SK-N-SH (cell line): ENCODE results near the gene CRACR2B. TPM values are rescaled to one million over a fixed set of nuclear protein-coding genes. Genes with fewer than 3 reads are reported as not detected.
A peak's percentile ranks its signal among the peaks of the same experiment; 100 is the strongest.

Experiments
- CTCF ChIA-PET: fragments of 300-600, 350-600 bp; formaldehyde crosslinking; extraction: SDS; loops from one replicate; lab custom pipeline; 2021; lab: Yijun Ruan, JAX
- POLR2A ChIA-PET: fragments of 350-600 bp; sonication (Branson Sonifier 250); formaldehyde crosslinking; extraction: SDS; loops from one replicate; lab custom pipeline; 2020; ENCODE audit warnings: antibody characterized with exemption, inconsistent platforms; lab: Yijun Ruan, JAX
- DNase-seq: peaks from one replicate; pipeline ENCODE4 v3.0.0; 2012
- H2AFZ ChIP-seq: fragments of 200-600 bp; sonication (generic); 2 replicates; pipeline ENCODE4 v1.8.1; 2016; ENCODE audit warnings: antibody characterized with exemption, mild to moderate bottlenecking, low read depth
- H3F3A ChIP-seq: fragments of 200-600 bp; sonication (generic); replicated peaks from 2 replicates; pipeline ENCODE3; 2016; ENCODE audit warnings: antibody characterized with exemption, mild to moderate bottlenecking; ENCODE audit not compliant: insufficient read depth
- H3K27ac ChIP-seq, 2 experiments: fragments of 200-500 bp in 1 of 2; fragments of 200-600 bp in 1 of 2; sonication (Bioruptor generic) in 1 of 2; sonication (generic), shearing (Covaris generic) in 1 of 2; 2 replicates each; pipeline versions ENCODE4 v1.5.1 to v1.6.1; 2014 to 2016; ENCODE audit warnings: low read depth in 2 of 2, inconsistent platforms in 1 of 2, low read length in 1 of 2, mild to moderate bottlenecking in 1 of 2, mixed read lengths in 1 of 2
- H3K27me3 ChIP-seq: fragments of 200-600 bp; sonication (generic), shearing (Covaris generic); 2 replicates; pipeline ENCODE4 v1.6.1; 2016; ENCODE audit warnings: mixed run types; ENCODE audit not compliant: insufficient read depth
- H3K36me3 ChIP-seq, 2 experiments: fragments of 200-500 bp in 1 of 2; fragments of 200-600 bp in 1 of 2; sonication (Bioruptor generic) in 1 of 2; sonication (generic) in 1 of 2; replicated peaks in 1 of 2; 2 replicates each; pipeline versions ENCODE3 to v1.5.1; 2014 to 2016; ENCODE audit warnings: low read length in 1 of 2, mild to moderate bottlenecking in 1 of 2; ENCODE audit not compliant: insufficient read depth in 2 of 2, control insufficient read depth in 1 of 2
- H3K4me1 ChIP-seq, 2 experiments: fragments of 200-500 bp in 1 of 2; fragments of 200-600 bp in 1 of 2; sonication (Bioruptor generic) in 1 of 2; sonication (generic), shearing (Covaris generic) in 1 of 2; 2 replicates each; pipeline versions ENCODE4 v1.5.1 to v1.6.1; 2014 to 2016; ENCODE audit warnings: low read depth in 1 of 2, low read length in 1 of 2, mixed run types in 1 of 2; ENCODE audit not compliant: insufficient read depth in 2 of 2, control insufficient read depth in 1 of 2
- H3K4me2 ChIP-seq: fragments of 200-600 bp; sonication (generic), shearing (Covaris generic); 2 replicates; pipeline ENCODE4 v1.6.1; 2017; ENCODE audit warnings: mixed run types
- H3K4me3 ChIP-seq, 2 experiments: fragments of 200-500 bp in 1 of 2; fragments of 200-600 bp in 1 of 2; sonication (Bioruptor generic) in 1 of 2; sonication (generic), shearing (Covaris generic) in 1 of 2; 2 replicates each; pipeline versions ENCODE4 v1.5.1 to v1.8.1; 2014 to 2016; ENCODE audit warnings: low read depth in 2 of 2, inconsistent platforms in 1 of 2, low read length in 1 of 2, mild to moderate bottlenecking in 1 of 2, mixed read lengths in 1 of 2, moderate library complexity in 1 of 2
- H3K79me2 ChIP-seq: fragments of 200-600 bp; sonication (generic); 2 replicates; pipeline ENCODE4 v1.8.1; 2017; ENCODE audit warnings: mild to moderate bottlenecking; ENCODE audit not compliant: insufficient read depth
- H3K9ac ChIP-seq: fragments of 200-600 bp; sonication (generic); 2 replicates; pipeline ENCODE4 v1.6.1; 2017; ENCODE audit warnings: mixed run types
- H3K9me2 ChIP-seq: fragments of 200-600 bp; sonication (generic); 2 replicates; pipeline ENCODE4 v1.6.1; 2017; ENCODE audit warnings: mixed run types
- H3K9me3 ChIP-seq: fragments of 200-600 bp; sonication (generic); 2 replicates; pipeline ENCODE4 v1.6.1; 2017; ENCODE audit warnings: mixed run types, mild to moderate bottlenecking, moderate library complexity
- H4K20me1 ChIP-seq: fragments of 200-600 bp; sonication (generic); 2 replicates; pipeline ENCODE4 v1.6.1; 2017; ENCODE audit warnings: mild to moderate bottlenecking, mixed run types; ENCODE audit not compliant: insufficient read depth
- EP300 ChIP-seq, 2 experiments: IDR thresholded peaks; 2 replicates each; pipeline versions ENCODE4 v1.4.0 to v1.6.1; 2012; ENCODE audit warnings: borderline replicate concordance in 1 of 2, low read depth in 1 of 2, low read length in 1 of 2
- EZH2phosphoT487 ChIP-seq: fragments of 200-600 bp; sonication (generic); IDR thresholded peaks from 2 replicates; pipeline ENCODE4 v1.6.1; 2017; ENCODE audit warnings: low read depth, mixed run types, mild to moderate bottlenecking, antibody characterized with exemption, moderate library complexity, borderline replicate concordance
- FOSL2 ChIP-seq: IDR thresholded peaks from 2 replicates; pipeline ENCODE4 v1.4.0; 2012; ENCODE audit warnings: low read depth, mild to moderate bottlenecking, moderate library complexity, borderline replicate concordance
- FOXM1 ChIP-seq: IDR thresholded peaks from 2 replicates; pipeline ENCODE4 v1.4.0; 2012; ENCODE audit warnings: low read depth, mild to moderate bottlenecking
- GATA2 ChIP-seq: sonication (generic); formaldehyde crosslinking; IDR thresholded peaks from 2 replicates; pipeline ENCODE4 v1.5.0; 2020; ENCODE audit warnings: mild to moderate bottlenecking, missing genetic modification reagents
- NRF1 ChIP-seq: IDR thresholded peaks from 2 replicates; pipeline ENCODE4 v1.6.1; 2012; ENCODE audit warnings: low read depth, mild to moderate bottlenecking, low read length
- RAD21 ChIP-seq: IDR thresholded peaks from 2 replicates; pipeline ENCODE4 v1.6.1; 2012; ENCODE audit warnings: mild to moderate bottlenecking, low read length
- RXRA ChIP-seq: IDR thresholded peaks from 2 replicates; pipeline ENCODE4 v1.4.0; 2012; ENCODE audit warnings: low read depth, mild to moderate bottlenecking, borderline replicate concordance
- SIN3A ChIP-seq: IDR thresholded peaks from 2 replicates; pipeline ENCODE4 v1.6.1; 2012; ENCODE audit warnings: low read depth, mild to moderate bottlenecking, low read length, moderate library complexity, borderline replicate concordance
- SMC3 ChIP-seq: IDR thresholded peaks from 2 replicates; pipeline ENCODE4 v1.6.1; 2012; ENCODE audit warnings: low read depth, low read length, improper control_type of control experiment
- WGBS: methylation state at CpG from one replicate; pipeline ENCODE4 v1.1.6; 2017; ENCODE audit warnings: low lambda C conversion rate; 5-methylcytosine and 5-hydroxymethylcytosine counted together
- polyA plus RNA-seq, 3 experiments: library from polyadenylated mRNA; depleted of rRNA; stranded (reverse); fragments of >200 nt; gene quantifications; 2 replicates each; pipeline ENCODE4 v1.2.3, GENCODE V29; 2012
- TF ChIP-seq, protein P1 (sequence below): IDR thresholded peaks from 2 replicates; pipeline ENCODE4 v1.6.1; 2012; ENCODE audit warnings: mild to moderate bottlenecking, low read depth, low read length, moderate library complexity
- TF ChIP-seq, protein P2 (sequence below): fragments of 200-600 bp; sonication (generic); IDR thresholded peaks from 2 replicates; pipeline ENCODE4 v1.6.1; 2017; ENCODE audit warnings: antibody characterized with exemption, mild to moderate bottlenecking, moderate library complexity
- TF ChIP-seq, protein P3 (sequence below): IDR thresholded peaks from 2 replicates; pipeline ENCODE4; 2012
- TF ChIP-seq, protein P4 (sequence below): IDR thresholded peaks from 2 replicates; pipeline ENCODE4 v1.4.0; 2012; ENCODE audit warnings: low read depth

The CRACR2B gene
- polyA plus RNA-seq, 1 of the 3 experiments (the other 2 are of a cell fraction) = 1.1 TPM

DNA sequence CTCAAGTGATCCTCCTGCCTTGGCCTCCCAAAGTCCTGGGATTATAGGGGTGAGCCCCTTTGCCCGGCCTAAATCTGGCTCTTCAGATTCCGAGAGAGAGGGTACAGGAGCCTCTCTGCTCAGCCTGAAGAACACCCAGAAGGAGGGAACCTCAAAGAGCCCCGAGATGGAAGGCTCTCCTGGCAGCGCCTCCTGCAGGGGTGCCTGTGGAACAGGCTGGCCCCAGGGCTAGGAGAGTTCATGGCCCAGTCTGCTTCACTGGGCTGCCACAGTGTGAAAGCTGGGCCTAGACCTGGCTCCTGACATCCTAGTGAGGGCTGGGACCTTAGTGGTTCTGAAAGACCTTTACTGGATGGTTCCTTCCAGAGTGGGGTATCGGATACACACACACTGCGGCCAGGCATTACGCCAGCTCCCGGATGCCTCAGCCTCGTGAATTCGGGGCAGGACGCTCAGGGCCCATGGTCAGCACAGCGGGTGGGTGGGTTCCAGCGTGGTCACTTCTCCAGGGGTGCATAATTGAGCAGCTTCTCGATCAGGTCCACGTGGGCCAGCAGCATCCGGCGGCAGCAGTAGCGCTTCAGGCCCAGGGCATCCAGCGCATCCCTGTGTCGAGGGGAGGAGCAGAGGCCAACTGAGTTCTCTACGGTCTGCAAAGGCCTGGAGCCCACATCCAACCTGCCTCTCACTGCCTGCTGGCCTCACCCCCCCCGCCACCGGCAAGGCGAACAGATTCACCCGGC lies 12.3 kb downstream of the CRACR2B start:
- ChIA-PET POLR2A (interaction anchor here (0.6 to 2.0 kb wide), 3 partner anchors 9 to 1073 kb away, joined by 3 to 7 read pairs (median 6); partner anchors contain the start of gene PNPLA2), CTCF (interaction anchor here (0.8 to 3.8 kb wide), 4 partner anchors 8 to 211 kb away, joined by 3 to 21 read pairs (median 4); partner anchors contain the start of gene PNPLA2)
- peaks cover 24 to 45% of the 10 kb centered on the region in 2 experiments for H3K36me3 ChIP-seq
- H3K79me2 ChIP-seq = peaks cover 76% of the 10 kb centered on the region
- no peaks in the 10 kb centered on the region for H3K27me3 ChIP-seq
- H3K9me2 ChIP-seq = no peaks in the 10 kb centered on the region
- TF ChIP-seq, protein P1, sequence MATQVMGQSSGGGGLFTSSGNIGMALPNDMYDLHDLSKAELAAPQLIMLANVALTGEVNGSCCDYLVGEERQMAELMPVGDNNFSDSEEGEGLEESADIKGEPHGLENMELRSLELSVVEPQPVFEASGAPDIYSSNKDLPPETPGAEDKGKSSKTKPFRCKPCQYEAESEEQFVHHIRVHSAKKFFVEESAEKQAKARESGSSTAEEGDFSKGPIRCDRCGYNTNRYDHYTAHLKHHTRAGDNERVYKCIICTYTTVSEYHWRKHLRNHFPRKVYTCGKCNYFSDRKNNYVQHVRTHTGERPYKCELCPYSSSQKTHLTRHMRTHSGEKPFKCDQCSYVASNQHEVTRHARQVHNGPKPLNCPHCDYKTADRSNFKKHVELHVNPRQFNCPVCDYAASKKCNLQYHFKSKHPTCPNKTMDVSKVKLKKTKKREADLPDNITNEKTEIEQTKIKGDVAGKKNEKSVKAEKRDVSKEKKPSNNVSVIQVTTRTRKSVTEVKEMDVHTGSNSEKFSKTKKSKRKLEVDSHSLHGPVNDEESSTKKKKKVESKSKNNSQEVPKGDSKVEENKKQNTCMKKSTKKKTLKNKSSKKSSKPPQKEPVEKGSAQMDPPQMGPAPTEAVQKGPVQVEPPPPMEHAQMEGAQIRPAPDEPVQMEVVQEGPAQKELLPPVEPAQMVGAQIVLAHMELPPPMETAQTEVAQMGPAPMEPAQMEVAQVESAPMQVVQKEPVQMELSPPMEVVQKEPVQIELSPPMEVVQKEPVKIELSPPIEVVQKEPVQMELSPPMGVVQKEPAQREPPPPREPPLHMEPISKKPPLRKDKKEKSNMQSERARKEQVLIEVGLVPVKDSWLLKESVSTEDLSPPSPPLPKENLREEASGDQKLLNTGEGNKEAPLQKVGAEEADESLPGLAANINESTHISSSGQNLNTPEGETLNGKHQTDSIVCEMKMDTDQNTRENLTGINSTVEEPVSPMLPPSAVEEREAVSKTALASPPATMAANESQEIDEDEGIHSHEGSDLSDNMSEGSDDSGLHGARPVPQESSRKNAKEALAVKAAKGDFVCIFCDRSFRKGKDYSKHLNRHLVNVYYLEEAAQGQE = no peak
- TF ChIP-seq, protein P2, sequence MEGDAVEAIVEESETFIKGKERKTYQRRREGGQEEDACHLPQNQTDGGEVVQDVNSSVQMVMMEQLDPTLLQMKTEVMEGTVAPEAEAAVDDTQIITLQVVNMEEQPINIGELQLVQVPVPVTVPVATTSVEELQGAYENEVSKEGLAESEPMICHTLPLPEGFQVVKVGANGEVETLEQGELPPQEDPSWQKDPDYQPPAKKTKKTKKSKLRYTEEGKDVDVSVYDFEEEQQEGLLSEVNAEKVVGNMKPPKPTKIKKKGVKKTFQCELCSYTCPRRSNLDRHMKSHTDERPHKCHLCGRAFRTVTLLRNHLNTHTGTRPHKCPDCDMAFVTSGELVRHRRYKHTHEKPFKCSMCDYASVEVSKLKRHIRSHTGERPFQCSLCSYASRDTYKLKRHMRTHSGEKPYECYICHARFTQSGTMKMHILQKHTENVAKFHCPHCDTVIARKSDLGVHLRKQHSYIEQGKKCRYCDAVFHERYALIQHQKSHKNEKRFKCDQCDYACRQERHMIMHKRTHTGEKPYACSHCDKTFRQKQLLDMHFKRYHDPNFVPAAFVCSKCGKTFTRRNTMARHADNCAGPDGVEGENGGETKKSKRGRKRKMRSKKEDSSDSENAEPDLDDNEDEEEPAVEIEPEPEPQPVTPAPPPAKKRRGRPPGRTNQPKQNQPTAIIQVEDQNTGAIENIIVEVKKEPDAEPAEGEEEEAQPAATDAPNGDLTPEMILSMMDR = peak; percentile 53
- TF ChIP-seq SMC3 (no peak), NRF1 (no peak)
- H3K9me3 ChIP-seq = no peaks in the 10 kb centered on the region
- H4K20me1 ChIP-seq = peaks cover 65% of the 10 kb centered on the region
- whole genome bisulfite sequencing = 81% methylated on average over 14 of the region's 25 CpGs
- H3K4me3 ChIP-seq = peak overlapping the region in 1 of 2 experiments; percentile 100; a peak in 2 of 4 replicates
- peaks cover 45% of the 10 kb centered on the region for H3F3A ChIP-seq
- no peak overlapping the region for H2AFZ ChIP-seq
- DNase-seq = peak; percentile 56
- peak overlapping the region; percentile 97; the same call in 1 of the 2 replicates for H3K9ac ChIP-seq
- peaks cover 3 to 30% of the 10 kb centered on the region in 2 experiments; a peak in 2 of 4 replicates for H3K4me1 ChIP-seq
- peak overlapping the region in 1 of 2 experiments; percentile 27; a peak in 1 of 4 replicates for H3K27ac ChIP-seq
- H3K4me2 ChIP-seq = peak overlapping the region; percentile 100

DNA sequence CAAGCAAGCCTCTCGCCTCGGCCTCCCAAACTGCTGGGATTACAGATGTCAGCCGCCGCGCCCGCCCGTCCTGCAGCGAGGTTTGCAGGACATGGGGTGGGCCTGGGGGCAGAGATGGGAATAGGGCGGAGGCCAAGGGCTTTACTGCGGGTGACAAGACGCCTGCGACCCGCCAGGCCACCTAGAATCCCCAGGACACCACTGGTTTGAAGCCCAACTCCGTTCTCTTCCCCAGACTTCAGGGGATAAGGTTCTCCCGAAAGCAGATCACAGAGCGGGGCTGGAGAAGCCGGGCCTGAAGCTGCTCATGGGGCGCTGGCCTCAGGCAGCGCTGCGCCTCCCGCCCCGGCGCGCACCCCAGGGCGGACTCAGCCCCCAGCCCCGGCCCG lies 14.3 kb downstream of the CRACR2B start:
- Histone ChIP-seq H2AFZ (no peak overlapping the region), H3K4me2 (peak overlapping the region; percentile 100), H3K27me3 (no peaks in the 10 kb centered on the region), H3K9me3 (no peaks in the 10 kb centered on the region), H4K20me1 (peaks cover 52% of the 10 kb centered on the region), H3K79me2 (peaks cover 76% of the 10 kb centered on the region), H3K9ac (peak overlapping the region; percentile 97), H3K36me3 (peaks cover 17 to 35% of the 10 kb centered on the region in 2 experiments), H3K4me1 (peaks cover 22 to 35% of the 10 kb centered on the region in 2 experiments; a peak in 3 of 4 replicates), H3K27ac (peak overlapping the region; percentile 91 to 96), H3F3A (peaks cover 50% of the 10 kb centered on the region), H3K4me3 (peak overlapping the region; percentile 95 to 100), H3K9me2 (no peaks in the 10 kb centered on the region)
- ChIA-PET POLR2A (interaction anchor here (1.8 to 2.6 kb wide), 3 partner anchors 11 to 33 kb away, joined by 5 to 13 read pairs (median 5); partner anchors contain the start of gene RPLP2), CTCF (interaction anchor here (1.1 to 7.5 kb wide), 3 partner anchors 43 to 209 kb away, joined by 3 to 70 read pairs (median 5); no protein-coding TSS in a partner anchor)
- TF ChIP-seq SIN3A (no peak), FOXM1 (no peak), EZH2phosphoT487 (no peak), RXRA (no peak), RAD21 (no peak), FOSL2 (no peak), EP300 (IDR thresholded peaks at IDR 0.05; ENCODE audit: borderline replicate concordance in 1 of 2, low read depth in 1 of 2, low read length in 1 of 2) (no peak), GATA2 (CRISPR knock-in tag) (no peak)
- TF ChIP-seq, protein P3, sequence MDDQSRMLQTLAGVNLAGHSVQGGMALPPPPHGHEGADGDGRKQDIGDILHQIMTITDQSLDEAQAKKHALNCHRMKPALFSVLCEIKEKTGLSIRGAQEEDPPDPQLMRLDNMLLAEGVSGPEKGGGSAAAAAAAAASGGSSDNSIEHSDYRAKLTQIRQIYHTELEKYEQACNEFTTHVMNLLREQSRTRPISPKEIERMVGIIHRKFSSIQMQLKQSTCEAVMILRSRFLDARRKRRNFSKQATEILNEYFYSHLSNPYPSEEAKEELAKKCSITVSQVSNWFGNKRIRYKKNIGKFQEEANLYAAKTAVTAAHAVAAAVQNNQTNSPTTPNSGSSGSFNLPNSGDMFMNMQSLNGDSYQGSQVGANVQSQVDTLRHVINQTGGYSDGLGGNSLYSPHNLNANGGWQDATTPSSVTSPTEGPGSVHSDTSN = no peak
- TF ChIP-seq, protein P4, sequence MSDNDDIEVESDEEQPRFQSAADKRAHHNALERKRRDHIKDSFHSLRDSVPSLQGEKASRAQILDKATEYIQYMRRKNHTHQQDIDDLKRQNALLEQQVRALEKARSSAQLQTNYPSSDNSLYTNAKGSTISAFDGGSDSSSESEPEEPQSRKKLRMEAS = no peak
- DNase-seq = no peak
- 6% methylated on average over 8 of the region's 27 CpGs for WGBS
